OCI-LY3 (cell line): ENCODE data around the gene HSD11B1.

Experiments used
- EZH2phosphoT487 ChIP-seq: fragments of 200-600 bp; shearing (Covaris generic); IDR thresholded peaks from 2 replicates; pipeline ENCODE4 v1.6.1; 2018; ENCODE audit warnings: antibody characterized with exemption, mixed run types, low read depth
- TF ChIP-seq, protein P1 (sequence below): fragments of 200-600, 300-600 bp; sonication (generic); IDR thresholded peaks from 2 replicates; pipeline ENCODE4 v1.5.1; 2014; ENCODE audit warnings: antibody characterized with exemption, low read length, low read depth

DNA sequence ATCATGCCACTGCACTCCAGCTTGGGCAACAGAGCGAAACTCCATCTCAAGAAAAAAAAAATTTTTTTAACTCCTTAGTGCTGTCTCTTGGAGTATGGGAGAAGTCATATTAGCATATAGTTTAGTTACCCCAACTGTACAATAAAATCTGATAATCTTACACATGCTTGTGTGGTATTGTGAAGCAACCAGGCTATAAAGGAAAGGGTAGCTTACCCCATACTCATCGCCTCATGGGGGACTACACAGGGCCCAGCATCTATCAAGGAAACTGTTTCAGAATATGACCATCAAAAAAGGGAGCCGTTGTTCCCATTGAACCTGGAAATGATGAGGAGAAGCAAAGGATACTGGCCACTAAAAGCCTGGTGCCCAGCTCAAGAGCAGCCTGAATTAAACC lies 48.2 kb downstream of the HSD11B1 start:
- TF ChIP-seq, protein P1, sequence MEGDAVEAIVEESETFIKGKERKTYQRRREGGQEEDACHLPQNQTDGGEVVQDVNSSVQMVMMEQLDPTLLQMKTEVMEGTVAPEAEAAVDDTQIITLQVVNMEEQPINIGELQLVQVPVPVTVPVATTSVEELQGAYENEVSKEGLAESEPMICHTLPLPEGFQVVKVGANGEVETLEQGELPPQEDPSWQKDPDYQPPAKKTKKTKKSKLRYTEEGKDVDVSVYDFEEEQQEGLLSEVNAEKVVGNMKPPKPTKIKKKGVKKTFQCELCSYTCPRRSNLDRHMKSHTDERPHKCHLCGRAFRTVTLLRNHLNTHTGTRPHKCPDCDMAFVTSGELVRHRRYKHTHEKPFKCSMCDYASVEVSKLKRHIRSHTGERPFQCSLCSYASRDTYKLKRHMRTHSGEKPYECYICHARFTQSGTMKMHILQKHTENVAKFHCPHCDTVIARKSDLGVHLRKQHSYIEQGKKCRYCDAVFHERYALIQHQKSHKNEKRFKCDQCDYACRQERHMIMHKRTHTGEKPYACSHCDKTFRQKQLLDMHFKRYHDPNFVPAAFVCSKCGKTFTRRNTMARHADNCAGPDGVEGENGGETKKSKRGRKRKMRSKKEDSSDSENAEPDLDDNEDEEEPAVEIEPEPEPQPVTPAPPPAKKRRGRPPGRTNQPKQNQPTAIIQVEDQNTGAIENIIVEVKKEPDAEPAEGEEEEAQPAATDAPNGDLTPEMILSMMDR = no peak
- no peak for TF ChIP-seq EZH2phosphoT487
